ENCODE data around the gene LPAR3.
"Not testable (repeated sequence)": the region's sequence is repeated elsewhere in the genome, so short reads cannot be mapped to it uniquely, and the experiment has no call there.

LPAR3 gene

DNA sequence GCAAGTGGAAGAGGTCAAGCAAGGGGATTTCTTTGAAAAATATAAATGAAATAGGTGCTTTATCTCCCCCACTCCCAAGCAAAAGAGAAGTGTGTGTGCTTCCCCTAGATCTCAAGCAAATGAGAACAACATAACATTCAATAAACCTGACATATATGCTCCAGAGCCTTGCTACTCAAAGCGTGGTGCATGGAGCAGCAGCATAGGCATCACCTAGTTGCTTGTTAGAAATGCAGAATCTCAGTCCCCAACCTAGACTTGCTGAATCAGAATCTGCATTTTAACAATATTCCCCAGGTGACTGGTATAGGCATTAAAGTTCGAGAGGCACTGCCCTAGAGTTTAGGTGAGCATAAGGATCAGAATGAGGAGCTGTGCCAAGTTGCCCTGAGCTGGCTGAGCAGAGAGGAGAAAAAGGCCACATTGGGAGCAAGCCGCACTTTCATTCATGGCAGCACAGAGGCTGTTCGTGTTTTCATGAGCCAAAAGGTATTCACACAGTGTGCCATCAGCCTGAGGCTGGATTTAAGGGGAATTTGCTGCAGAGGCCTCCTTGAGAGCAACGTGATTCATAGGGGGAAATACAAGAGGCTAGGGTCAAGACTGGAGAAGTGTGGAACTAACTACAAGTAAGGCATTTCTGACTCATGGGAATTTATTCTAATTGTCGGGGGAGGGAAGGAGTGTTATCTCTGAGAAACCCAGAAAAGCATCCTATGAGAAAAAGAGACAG lies 14.3 kb upstream of the LPAR3 start:
- DNase-seq (ENCODE audit: low spot score) = no peak

DNA sequence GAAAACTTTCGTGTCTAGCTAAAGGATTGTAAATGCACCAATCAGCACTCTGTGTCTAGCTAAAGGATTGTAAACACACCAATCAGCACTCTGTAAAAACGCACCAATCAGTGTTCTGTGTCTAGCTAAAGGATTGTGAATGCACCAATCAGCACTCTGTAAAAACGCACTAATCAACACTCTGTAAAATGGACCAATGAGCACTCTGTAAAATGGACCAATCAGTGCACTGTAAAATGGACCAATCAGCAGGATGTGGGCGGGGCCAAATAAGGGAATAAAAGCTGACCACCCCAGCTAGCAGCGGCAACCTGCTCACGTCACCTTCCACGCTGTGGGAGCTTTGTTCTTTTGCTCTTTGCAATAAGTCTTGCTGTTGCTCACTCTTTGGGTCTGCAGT lies 9.7 kb upstream of the LPAR3 start:
- DNase-seq (ENCODE audit: low spot score) = not testable (repeated sequence)

DNA sequence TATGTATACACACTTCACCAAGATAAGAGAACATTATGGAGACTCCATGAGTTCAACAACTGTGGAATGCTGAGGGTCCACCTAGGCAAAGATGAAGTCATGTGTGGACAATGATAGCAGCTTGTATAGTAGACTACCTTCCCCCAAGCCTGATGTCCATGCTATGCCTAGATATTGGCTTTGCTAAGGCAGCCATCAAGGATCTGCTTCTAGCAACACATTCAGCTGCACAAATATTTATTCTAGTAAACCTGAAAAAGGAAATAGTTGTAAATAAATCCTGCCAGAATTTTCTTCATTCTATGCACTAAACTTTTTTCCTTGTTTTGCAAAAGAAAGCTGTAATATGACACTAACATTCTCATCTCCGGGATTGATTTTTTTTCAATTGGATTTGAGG lies 7.0 kb upstream of the LPAR3 start:
- no peak for DNase-seq (ENCODE audit: low spot score)

DNA sequence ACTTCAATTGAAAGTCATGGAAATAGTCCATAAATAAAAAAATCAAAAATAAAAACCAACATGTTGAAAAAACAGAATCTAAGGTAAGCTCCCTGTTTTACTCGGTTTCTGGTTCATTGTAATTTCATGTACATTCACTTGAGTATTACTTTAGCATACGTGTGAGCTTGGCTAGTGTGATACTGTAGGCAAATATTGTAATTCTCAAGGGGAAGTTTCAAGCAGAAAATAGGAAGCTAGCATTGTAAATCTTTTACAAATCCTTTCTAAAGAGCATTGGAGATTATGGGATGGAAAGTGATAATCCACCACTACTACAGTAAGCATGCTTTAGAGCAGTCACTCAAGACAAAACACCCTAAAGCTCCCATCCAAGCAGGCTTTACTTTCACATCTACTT lies 3.3 kb upstream of the LPAR3 start:
- no peak for DNase-seq (ENCODE audit: low spot score)

DNA sequence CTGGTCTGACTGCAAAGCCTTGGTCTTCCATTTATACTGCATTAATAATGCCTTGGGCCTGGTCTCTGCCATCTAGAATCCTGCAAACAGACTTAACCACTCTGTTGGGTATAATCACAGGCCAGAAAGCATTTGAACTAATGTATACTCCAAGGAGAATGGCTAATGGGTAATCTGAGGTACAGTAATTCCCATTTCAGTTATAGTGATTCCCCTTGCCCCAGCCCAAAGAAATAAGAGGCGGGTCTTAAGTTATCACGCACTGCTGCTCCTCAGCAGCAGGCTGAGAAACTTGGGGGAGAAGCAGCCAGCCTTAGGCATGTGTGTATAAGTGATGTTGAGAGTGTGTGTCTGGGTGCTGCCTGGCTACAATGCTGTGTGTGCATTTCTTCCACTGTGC lies 2.4 kb downstream of the LPAR3 start:
- DNase-seq (ENCODE audit: low spot score) = no peak

DNA sequence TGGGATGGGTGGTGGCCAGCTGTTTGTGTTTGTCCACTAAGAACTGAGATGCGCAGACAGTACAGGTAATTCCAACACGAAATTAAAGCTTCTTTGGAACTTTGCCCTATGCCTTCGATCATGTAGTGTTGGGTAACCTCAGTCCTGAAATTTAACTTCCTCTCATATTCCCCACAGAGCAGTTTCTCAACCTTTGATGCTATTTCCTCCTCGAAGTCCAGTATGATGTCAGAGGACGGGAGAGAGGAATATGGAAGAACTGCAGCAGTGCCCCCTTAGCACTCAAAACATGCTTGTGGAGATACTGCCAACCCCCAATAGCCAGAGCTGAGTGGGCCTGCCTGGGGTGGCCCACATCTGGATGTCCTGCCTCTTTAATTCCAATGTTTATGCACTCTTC lies 3.6 kb downstream of the LPAR3 start:
- DNase-seq (ENCODE audit: low spot score) = no peak

DNA sequence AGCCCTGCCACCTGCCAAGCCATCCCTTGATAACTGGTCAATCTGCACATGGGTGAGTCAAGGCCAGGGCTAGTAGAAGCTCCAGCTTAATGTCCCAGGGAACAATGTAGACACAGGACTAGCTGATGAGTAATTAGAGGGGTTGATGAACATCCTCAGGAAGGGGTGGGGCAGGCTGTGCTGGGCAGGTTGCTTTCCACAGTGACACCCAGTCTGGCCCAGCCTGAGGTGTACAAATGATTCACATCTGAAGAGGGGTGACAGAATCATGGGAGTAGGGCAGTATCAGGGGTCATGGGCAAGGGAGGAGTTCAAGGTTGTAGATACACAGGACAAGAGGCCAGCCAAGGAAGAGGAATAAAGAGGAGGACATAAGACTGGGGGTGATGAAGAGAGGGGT lies 4.3 kb downstream of the LPAR3 start:
- no peak for DNase-seq (ENCODE audit: low spot score)

DNA sequence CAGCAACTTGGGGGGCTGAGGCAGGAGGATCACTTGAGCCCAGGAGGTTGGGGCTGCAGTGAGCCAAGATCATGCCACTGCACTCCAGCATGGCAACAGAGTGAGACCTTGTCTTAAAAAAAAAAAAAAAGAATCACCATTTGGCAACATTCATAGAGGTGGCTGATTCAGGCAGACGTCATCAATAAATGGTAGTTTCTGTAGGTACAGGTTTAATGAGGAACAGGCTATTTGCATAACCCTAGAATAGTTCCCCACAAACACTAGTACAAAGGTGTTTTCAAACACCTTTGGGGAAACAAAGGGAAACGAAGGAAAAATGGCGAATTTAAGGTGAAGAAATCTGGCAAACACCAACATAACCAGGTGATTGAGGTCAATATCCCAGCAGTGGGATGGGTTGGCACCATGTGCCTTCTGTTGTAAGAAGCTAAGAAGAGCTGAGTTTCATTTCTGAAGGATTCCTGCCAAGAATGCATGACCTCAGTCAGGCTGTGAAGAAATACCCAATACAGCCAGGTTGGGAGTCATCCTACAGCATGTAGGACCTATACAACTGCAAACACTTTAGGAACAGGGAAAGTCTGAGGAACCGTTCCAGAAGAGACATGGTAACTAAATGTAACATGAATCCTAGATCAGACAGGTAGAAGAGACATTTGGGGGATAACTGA lies 5.6 kb downstream of the LPAR3 start:
- DNase-seq (ENCODE audit: low spot score) = no peak

DNA sequence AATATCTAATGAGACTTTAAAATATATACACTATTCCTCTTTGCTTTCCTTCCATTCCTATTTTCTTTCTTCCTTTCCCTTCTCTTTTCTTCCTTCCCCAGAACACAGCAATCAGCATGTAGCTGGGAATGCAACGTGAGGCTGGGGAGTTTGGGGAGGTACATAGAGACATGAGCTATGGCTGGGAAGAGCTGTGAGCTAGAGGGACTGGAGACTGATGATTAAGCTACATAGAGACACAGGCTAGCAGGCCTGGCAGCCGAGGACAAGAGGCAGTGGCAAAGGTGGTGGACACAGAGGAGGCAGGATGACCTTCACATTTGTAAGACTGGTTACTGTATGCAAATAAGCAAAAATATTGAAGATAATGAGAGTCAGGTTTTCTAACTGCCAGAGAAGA lies 7.5 kb downstream of the LPAR3 start:
- no peak for DNase-seq (ENCODE audit: low spot score)

DNA sequence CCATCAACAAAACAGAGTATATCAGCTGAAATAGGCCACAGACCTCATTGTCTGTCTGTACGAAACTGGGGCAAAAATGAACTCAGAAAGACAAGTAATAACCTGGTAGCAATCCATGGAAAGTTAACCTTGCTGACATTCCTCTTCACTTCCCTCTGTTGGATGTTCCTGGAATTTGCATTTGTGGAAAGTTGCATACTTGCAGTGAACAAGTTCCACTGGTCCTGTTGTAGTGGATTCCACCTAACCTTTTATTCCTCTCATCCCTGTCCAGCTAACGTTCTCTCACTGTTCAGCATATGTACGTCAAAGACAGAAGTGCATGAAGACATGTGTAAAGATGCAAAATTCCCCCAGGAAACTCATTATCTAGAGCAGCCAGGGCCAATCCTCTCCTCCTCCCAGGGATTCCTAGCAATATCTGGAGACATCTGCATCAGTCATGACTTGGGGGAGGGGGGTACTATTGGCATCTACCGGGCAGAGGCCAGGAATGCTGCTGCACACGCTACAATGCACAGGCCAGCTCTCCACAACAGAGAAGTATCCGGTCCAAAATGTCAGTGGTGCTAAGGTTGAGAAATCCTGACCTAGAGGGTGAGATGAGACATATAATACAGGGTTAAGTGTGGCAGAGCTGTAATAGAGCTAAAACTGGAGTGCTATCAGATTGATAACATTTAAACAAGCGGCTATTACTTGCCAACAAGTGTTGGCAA lies 8.2 kb downstream of the LPAR3 start:
- DNase-seq (ENCODE audit: low spot score) = no peak

DNA sequence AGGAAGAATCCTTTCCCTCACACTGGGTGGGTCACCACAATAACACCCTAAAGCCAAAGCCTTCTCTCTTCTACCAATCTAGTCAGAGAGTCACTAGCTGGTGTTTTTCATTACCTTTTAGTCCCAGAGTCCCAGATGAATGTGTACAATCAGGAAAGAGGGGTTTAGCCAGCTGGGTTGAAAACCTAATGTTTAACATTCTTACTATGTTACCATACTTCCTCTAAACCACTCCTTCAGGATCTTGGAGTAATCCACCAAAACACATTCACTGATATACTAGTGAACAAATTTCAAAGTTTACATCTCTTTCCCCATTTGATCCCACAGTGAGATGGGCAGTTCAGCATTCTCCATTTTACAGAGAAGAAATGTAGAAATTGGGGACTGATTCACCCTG lies 9.7 kb downstream of the LPAR3 start:
- DNase-seq (ENCODE audit: low spot score) = no peak

DNA sequence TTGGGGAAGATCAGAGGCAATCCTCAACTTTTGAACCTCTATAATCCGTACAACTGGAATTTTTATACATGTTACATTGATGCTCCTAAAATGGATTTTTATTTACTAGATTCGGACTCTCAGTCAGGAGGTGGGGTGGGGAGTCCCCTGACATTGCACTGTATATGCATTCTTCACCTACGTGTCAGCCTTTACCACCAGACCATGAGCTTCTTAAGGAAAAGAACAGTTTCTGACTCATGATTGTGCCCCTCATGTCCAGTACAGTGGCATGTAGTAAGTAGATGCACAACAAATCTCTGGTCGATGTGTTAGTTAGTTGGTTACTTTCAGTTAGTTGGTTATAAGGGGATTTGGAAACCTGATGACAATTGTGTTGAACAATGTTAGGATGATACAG lies 15.4 kb downstream of the LPAR3 start:
- no peak for DNase-seq (ENCODE audit: low spot score)

DNA sequence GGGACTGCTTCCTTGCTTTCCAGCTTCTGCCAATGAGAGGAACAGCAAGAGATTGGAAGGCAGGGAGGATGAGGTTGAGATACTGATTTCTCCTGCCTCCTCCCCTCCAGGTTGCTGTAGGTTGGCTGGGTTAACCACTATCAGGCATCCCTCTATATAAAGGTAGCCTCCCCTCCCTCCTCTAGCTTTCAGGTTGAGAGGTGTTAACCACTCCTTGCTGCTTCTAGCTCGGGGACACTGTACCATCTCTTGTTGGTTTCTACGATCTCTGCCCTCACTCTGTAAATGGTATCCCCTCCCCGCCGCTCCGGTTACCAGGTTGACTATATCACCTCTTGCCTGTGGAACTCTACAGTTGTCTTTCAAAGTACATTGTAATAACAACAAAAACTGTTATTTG lies 16.7 kb downstream of the LPAR3 start:
- no peak for DNase-seq (ENCODE audit: low spot score)

DNA sequence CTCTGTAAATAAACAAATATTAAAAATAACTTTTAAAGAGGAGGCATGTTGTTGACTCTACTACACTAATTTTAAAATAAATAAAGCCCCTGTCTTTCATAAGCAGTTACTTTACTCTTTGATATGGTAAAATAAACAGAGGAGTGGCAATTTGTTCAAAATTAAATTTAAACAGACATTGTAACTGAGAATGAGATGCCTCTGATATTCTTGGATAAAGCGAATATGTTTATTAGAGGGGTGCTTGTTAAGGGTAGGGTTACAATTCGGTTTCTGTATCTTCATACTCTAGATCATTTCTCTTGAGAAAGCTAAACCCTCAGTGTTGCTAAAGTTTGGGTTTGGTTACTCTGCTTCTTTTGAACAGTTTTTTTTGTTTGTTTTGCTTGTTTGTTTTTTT lies 19.6 kb downstream of the LPAR3 start:
- DNase-seq (ENCODE audit: low spot score) = no peak

DNA sequence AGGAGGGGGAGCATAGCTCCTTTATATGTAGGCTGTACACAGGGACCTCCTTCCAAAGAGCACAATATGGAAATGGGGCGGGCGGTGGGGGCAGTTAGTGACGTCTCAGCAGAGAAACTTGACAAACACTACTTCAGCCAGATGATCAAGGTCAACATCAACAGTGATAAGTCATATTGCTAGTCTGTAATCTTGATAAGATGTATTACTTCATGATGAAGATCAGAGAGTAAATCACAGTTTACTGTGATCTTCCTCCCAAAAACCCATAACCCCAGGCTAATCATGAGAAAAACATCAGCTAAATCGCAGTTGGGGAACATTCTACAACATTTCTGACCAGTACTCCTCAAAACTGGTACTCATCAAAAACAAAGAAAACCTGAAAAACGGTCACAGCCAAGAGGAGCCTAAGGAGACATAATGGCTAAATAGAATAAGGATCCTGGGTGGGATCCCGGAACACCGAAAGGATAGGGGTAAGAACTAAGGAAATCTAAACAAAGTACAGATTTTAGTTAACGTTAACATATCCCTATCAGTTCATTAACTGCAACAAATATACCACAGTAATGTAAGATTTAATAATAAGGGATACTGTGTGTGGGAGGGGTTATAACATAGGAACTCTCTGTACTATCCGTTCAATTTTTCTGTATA lies 20.2 kb downstream of the LPAR3 start:
- no peak for DNase-seq (ENCODE audit: low spot score)

DNA sequence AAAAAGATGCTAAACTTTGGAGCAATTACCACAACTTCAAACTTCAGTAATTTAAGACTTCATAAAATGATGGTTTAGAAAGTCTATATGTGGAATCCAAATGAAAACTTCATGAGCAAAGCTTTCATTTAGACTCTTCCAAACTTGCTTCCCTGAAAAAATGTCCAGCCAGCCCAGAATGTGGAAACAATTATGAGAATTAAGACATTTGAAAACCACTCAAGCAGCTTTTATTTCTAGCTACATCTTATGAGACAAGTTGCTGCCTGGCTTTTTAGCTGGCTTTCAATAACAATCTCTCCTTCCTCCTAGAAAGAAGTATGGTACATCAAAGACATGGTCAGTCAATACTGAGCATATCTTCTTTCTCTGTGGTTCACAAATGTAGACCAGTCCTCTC lies 21.8 kb downstream of the LPAR3 start:
- DNase-seq (ENCODE audit: low spot score) = no peak

DNA sequence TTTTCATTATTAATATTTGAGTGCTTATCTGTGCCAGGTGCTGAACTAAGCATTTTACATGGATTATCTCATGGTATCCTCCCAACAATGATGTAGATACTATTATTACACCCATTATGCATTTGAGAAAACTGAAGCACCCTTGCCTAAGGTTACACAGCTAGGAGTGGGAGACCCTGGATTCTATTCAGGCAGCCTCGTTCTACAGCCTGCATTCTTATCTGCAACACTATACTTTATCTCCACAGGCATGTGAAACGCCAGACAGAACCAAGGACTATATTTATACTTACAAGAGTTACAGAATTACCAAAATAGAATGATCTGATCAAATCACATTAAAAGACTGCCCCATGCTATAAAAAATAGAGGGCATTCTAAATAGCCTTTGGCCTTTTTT lies 22.4 kb downstream of the LPAR3 start:
- no peak for DNase-seq (ENCODE audit: low spot score)

DNA sequence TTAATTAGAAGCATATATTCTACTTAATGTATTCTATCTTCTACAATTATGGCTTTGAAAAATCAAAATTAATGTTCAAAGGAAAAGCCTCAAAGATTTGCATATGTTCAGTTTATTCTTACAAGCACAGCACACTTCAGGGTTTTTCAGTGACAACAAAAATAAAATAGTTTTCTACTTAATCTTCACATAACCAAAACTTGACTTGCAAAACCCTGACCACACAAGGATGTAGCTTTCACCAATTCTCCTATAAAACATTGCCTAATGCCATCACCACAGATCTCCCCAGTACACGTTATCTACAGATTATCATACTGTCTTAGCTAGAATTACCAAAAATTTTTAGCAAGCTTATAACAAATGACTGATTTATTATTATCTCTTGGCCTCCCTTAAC lies 23.3 kb downstream of the LPAR3 start:
- DNase-seq (ENCODE audit: low spot score) = no peak

DNA sequence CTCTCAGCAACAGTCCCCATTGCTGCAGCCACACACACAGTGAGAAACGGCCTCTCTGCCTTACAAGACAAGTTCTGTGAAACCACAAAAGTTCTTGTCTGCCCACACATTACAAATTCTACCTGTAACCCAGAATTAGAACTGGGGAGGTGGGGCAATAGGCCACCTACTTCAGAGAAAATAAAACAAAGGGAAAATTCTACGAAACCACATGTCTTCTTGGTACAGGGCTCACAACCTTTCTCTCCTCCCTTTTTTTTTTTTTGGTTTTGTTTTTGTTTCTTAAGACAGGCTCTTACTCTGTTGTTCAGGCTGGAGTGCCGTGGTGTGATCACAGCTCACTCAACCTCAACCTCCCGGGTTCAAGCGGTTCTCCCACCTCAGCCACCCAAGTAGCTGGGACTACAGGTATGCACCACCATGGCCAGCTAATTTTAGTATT lies 30.2 kb downstream of the LPAR3 start:
- DNase-seq (ENCODE audit: low spot score) = no peak

DNA sequence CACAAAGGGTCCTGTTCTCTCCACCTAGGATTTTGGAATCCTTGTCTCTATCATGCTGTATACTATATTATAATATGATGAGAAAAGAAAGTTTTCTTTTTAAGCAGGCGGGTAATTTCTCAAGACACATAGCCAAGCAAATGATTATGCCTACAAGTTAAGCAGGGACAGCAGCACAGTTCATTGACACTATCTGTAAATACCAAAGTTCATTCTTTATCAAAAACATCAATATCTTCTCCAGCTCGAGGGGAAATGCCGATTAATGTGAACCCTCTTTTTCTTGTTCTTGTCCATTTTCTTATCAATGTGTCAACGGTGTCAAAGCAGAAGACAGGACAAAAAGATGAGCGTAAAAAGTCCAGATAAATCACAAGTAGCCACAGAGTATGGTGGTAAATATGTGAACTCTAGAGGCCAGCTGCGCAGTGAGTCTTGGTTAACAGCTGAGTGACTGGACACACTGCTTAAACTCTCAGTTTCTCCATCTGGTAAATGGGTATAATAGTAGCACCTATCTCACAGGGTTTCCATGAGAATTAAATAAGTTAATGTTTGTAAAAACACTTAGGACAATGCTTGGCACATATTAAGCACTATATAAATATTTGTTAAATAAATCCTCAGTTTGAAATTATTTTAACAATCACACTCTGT lies 30.9 kb downstream of the LPAR3 start:
- DNase-seq (ENCODE audit: low spot score) = no peak

DNA sequence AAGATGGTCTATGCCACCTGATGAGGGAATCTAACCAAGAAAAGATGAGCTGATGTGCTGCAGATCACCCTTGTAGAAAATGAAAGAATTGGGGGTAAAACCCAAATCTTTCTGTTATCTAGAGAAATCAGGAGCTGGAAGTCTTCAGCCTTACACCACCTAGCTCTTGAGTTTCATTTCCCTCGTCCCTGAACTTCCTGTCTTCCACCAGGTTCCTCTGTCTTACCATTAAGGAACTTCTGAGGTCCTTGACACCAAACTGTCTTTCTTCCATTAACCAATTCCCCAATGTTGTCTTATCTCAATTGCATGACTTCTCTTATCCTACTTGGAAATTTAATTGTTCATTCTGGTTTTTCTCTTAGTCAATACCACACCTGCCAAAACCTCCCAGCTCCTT lies 31.5 kb downstream of the LPAR3 start:
- no peak for DNase-seq (ENCODE audit: low spot score)

DNA sequence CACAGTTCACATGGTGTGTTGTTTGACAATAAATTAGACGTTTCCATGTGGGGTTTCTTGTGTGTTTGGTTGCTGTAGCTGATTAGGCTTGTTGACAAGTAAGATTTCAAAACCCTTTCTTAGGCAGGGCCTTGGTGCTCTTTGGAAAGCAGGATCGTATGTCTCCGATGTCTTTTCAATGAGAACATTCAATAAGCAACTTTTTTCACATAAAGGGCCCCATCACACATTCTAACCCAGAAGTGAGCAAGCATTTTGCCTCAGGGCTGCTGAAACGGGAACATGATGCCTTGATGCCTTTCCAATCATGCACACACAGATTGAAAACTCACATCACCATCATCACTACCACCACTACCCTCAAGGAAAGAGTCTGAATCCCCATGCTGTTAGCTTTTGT lies 33.1 kb downstream of the LPAR3 start:
- no peak for DNase-seq (ENCODE audit: low spot score)
